PC-9 (cell line): Measurements from ENCODE around the gene C1QC. TPM values are rescaled to one million over a fixed set of nuclear protein-coding genes. Genes with fewer than 3 reads are reported as not detected.

Experiments used
- BruUV-seq: library from RNA; stranded (reverse); fragments of 400-500 nt; replicated peaks from 2 replicates; lab custom pipeline; 2021; lab: Mats Ljungman, UMichigan
- CTCF ChIA-PET: fragments of 300-600 bp; sonication (Branson Sonifier 250); formaldehyde crosslinking; loops from one replicate; lab custom pipeline; 2022; ENCODE audit warnings: antibody characterized with exemption; lab: Charles Lee
- POLR2A ChIA-PET: fragments of 300-600 bp; sonication (Branson Sonifier 250); formaldehyde crosslinking; loops from one replicate; lab custom pipeline; 2022; ENCODE audit warnings: antibody characterized with exemption; ENCODE audit not compliant: unreplicated experiment; lab: Charles Lee
- DNase-seq, 2 experiments: peaks; one replicate each; pipeline versions ENCODE4 v3.0.0 to v3.0.0-alpha.2; 2015 to 2022; ENCODE audit warnings: mixed read lengths in 1 of 2
- H2AFZ ChIP-seq: fragments of 200-600 bp; sonication (generic); 2 replicates; pipeline ENCODE4 v1.8.1; 2017; ENCODE audit warnings: antibody characterized with exemption
- H3F3A ChIP-seq: fragments of 200-600 bp; sonication (generic); 2 replicates; pipeline ENCODE4 v1.8.1; 2017; ENCODE audit warnings: antibody characterized with exemption, mild to moderate bottlenecking, low read depth; ENCODE audit not compliant: insufficient read depth
- H3K27ac ChIP-seq: fragments of 200-600 bp; sonication (generic); 2 replicates; pipeline ENCODE4 v1.6.1; 2016; ENCODE audit warnings: mixed run types
- H3K27me3 ChIP-seq: fragments of 200-600 bp; sonication (generic); 2 replicates; pipeline ENCODE4 v1.6.1; 2016; ENCODE audit warnings: low read depth, mixed run types; ENCODE audit not compliant: insufficient read depth
- H3K36me3 ChIP-seq: fragments of 200-600 bp; sonication (generic); 2 replicates; pipeline ENCODE4 v1.6.1; 2016; ENCODE audit warnings: low read depth, mixed run types
- H3K4me1 ChIP-seq: fragments of 200-600 bp; sonication (generic); replicated peaks from 2 replicates; pipeline ENCODE4 v1.6.1; 2016; ENCODE audit warnings: mixed run types; ENCODE audit not compliant: insufficient read depth
- H3K4me2 ChIP-seq: fragments of 200-600 bp; sonication (generic); 2 replicates; pipeline ENCODE4 v1.6.1; 2017; ENCODE audit warnings: mixed run types
- H3K4me3 ChIP-seq: fragments of 200-600 bp; sonication (generic); 2 replicates; pipeline ENCODE4 v1.6.1; 2016; ENCODE audit warnings: mixed run types
- H3K79me2 ChIP-seq: fragments of 200-600 bp; sonication (generic); 2 replicates; pipeline ENCODE4 v1.6.1; 2017; ENCODE audit warnings: low read depth, mixed run types
- H3K9me2 ChIP-seq: fragments of 200-600 bp; sonication (generic); 2 replicates; pipeline ENCODE4 v1.8.1; 2017; ENCODE audit warnings: mild to moderate bottlenecking; ENCODE audit not compliant: insufficient read depth
- H3K9me3 ChIP-seq: fragments of 200-600 bp; sonication (generic); 2 replicates; pipeline ENCODE4 v1.8.1; 2016; ENCODE audit warnings: low read depth; ENCODE audit not compliant: insufficient read depth
- H4K20me1 ChIP-seq: fragments of 200-600 bp; sonication (generic); 2 replicates; pipeline ENCODE4 v1.8.1; 2017; ENCODE audit not compliant: insufficient read depth
- EZH2 ChIP-seq: fragments of 200-600 bp; sonication (generic); IDR thresholded peaks from 2 replicates; pipeline ENCODE4 v1.8.0; 2017; ENCODE audit warnings: antibody characterized with exemption, low read depth
- intact Hi-C: fragments of 100-400 bp; cut with micrococcal nuclease; formaldehyde crosslinking; loops from one replicate; pipeline ENCODE4 v1.10.0; 2022; ENCODE audit not compliant: unreplicated experiment
- total RNA-seq: library from RNA; stranded (reverse); gene quantifications from 2 replicates; pipeline ENCODE4 v1.2.3, GENCODE V29; 2021
- TF ChIP-seq, protein P1 (sequence below): fragments of 200-600 bp; sonication (generic); conservative IDR thresholded peaks from 2 replicates; pipeline ENCODE4 v1.6.1; 2017; ENCODE audit warnings: mixed run types, antibody characterized with exemption, mild to moderate bottlenecking, moderate library complexity

Gene C1QC
- total RNA-seq, 1 experiment from 2014 or later, result not detected

DNA sequence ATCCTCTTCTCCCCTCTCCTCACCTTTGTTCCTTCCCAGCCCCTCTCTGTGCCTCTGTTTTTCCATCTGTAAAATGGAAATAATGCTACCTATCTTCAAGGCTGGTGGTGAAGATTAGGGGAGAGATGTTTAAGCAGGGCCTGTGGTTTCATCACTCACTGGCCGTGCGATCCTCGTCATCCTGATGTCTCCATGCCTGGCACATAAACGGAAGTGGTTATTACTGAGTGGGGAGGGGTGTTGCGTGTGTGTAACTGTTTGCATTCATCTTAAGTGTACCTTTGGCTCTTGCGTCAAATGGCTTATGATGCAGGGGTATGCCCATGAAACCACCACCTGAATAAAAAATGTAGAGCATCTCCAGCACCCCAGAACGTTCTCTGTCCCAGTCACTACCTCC, 24.2 kb upstream of the C1QC start:
- TF ChIP-seq, protein P1, sequence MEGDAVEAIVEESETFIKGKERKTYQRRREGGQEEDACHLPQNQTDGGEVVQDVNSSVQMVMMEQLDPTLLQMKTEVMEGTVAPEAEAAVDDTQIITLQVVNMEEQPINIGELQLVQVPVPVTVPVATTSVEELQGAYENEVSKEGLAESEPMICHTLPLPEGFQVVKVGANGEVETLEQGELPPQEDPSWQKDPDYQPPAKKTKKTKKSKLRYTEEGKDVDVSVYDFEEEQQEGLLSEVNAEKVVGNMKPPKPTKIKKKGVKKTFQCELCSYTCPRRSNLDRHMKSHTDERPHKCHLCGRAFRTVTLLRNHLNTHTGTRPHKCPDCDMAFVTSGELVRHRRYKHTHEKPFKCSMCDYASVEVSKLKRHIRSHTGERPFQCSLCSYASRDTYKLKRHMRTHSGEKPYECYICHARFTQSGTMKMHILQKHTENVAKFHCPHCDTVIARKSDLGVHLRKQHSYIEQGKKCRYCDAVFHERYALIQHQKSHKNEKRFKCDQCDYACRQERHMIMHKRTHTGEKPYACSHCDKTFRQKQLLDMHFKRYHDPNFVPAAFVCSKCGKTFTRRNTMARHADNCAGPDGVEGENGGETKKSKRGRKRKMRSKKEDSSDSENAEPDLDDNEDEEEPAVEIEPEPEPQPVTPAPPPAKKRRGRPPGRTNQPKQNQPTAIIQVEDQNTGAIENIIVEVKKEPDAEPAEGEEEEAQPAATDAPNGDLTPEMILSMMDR, result no peak
- no peak for TF ChIP-seq EZH2
- Histone ChIP-seq H3K36me3 (no peaks in the 10 kb centered on the region), H3K9me3 (no peaks in the 10 kb centered on the region), H3K4me1 (no peaks in the 10 kb centered on the region), H3K27me3 (peaks cover 84% of the 10 kb centered on the region), H3K79me2 (no peaks in the 10 kb centered on the region), H4K20me1 (no peaks in the 10 kb centered on the region), H3K4me3 (no peak overlapping the region), H3F3A (no peaks in the 10 kb centered on the region), H3K4me2 (no peak overlapping the region), H3K27ac (no peak overlapping the region), H3K9me2 (no peaks in the 10 kb centered on the region), H2AFZ (no peak overlapping the region)
- no peak for DNase-seq
- CTCF ChIA-PET, result no interaction called here
- POLR2A ChIA-PET, result no interaction called here
- intact Hi-C loops, result no loop called here
- BruUV-seq, result no TSS peak

DNA sequence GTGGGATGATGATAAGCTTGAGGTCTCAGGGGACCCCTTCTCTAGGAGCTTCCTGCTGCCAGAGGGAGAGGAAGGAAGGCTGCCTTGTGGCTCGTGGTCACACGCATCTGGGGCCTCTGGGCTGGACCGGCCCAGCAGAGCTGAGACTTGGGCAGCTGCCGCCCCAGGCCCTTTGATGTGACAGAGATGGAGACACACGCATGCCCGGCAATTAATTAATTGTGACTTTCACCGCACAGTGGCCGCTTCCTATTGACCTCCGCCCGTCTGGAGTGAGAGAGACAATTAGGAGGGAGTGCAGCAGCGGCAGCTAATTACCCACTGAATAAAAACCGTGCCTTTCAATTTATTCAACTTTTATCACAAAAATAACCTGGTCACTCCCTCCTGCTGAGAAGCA, 23.6 kb upstream of the C1QC start:
- no TSS peak for BruUV-seq
- Histone ChIP-seq H3K27ac (no peak overlapping the region), H3K9me3 (no peaks in the 10 kb centered on the region), H3K4me1 (no peaks in the 10 kb centered on the region), H3K9me2 (no peaks in the 10 kb centered on the region), H3K4me3 (no peak overlapping the region), H4K20me1 (no peaks in the 10 kb centered on the region), H3K27me3 (peaks cover 83% of the 10 kb centered on the region), H3K36me3 (no peaks in the 10 kb centered on the region), H3K79me2 (no peaks in the 10 kb centered on the region), H3K4me2 (no peak overlapping the region), H3F3A (no peaks in the 10 kb centered on the region), H2AFZ (no peak overlapping the region)
- TF ChIP-seq, protein P1, result no peak
- TF ChIP-seq EZH2, result no peak
- no peak for DNase-seq
- intact Hi-C loops, result no loop called here
- ChIA-PET POLR2A (no interaction called here), CTCF (no interaction called here)

DNA sequence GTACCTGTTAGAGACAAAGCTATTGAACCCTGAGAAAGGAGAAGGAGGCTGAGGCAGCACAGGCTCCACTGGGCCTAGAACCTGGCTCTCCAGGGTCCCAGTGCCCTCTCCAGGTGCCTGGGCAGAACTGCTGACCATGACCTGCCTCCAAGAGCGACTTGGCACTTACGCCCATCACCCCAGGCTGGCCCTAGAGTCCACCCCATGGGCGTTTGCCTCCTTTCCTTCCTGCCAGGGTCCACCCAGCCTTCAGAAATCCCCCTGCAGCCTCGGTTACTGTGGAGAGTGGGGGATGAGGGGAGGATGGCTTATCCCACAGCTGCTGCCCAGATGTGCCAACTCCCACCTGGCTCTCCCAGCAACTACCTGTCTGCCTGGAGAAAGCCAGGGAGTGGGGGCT, 21.7 kb upstream of the C1QC start:
- Histone ChIP-seq H3K9me2 (no peaks in the 10 kb centered on the region), H3K9me3 (no peaks in the 10 kb centered on the region), H3K4me2 (no peak overlapping the region), H3K27me3 (peaks cover 84% of the 10 kb centered on the region), H3F3A (no peaks in the 10 kb centered on the region), H3K4me1 (no peaks in the 10 kb centered on the region), H3K27ac (no peak overlapping the region), H4K20me1 (no peaks in the 10 kb centered on the region), H2AFZ (no peak overlapping the region), H3K79me2 (no peaks in the 10 kb centered on the region), H3K36me3 (no peaks in the 10 kb centered on the region), H3K4me3 (no peak overlapping the region)
- TF ChIP-seq, protein P1, result no peak
- no peak for TF ChIP-seq EZH2
- no TSS peak for BruUV-seq
- intact Hi-C loops, result no loop called here
- no peak for DNase-seq
- POLR2A ChIA-PET, result no interaction called here
- CTCF ChIA-PET, result no interaction called here
